ENCODE data around the gene UBAC2. TPM values are rescaled to one million over a fixed set of nuclear protein-coding genes. Genes with fewer than 3 reads are reported as not detected.
"Not testable (repeated sequence)": the region's sequence is repeated elsewhere in the genome, so short reads cannot be mapped to it uniquely, and the experiment has no call there.

The UBAC2 gene
- total RNA-seq, 4 donors from 2014 or later = 43.5 to 59.6 (median 52.0) TPM

- 65 to 71% methylated on average over 24 of the region's 24 CpGs for WGBS, 2 donors
- no peak overlapping the region for H3K4me3 ChIP-seq
- no peak overlapping the region for H3K27ac ChIP-seq
- no peak for DNase-seq (ENCODE audit: low spot score in 2 of 2)
- no peak for TF ChIP-seq CTCF (IDR thresholded peaks at IDR 0.05)
- no peak for TF ChIP-seq POLR2A (IDR thresholded peaks at IDR 0.05)
- no peak for TF ChIP-seq EP300 (IDR thresholded peaks at IDR 0.05)
- H3K27me3 ChIP-seq = no peaks in the 10 kb centered on the region
- no peaks in the 10 kb centered on the region for H3K4me1 ChIP-seq
- peaks cover 0 to 14% (median 0%) of the 10 kb centered on the region in 4 donors for H3K9me3 ChIP-seq
- no peaks in the 10 kb centered on the region for H3K36me3 ChIP-seq
Observed at GRCh38 chr13:99404005-99404755, 203.5 kb downstream of the UBAC2 start.

GRCh38 chr13:99405966-99406365, 205.3 kb downstream of the UBAC2 start:
- Histone ChIP-seq H3K27ac (peak overlapping the region in 1 of 4 donors; percentile 5), H3K4me3 (no peak overlapping the region), H3K9me3 (peaks cover 0 to 16% (median 0%) of the 10 kb centered on the region in 4 donors), H3K27me3 (no peaks in the 10 kb centered on the region), H3K4me1 (no peaks in the 10 kb centered on the region), H3K36me3 (no peaks in the 10 kb centered on the region)
- DNase-seq (ENCODE audit: low spot score in 2 of 2) = no peak
- 76 to 80% methylated on average over 15 of the region's 15 CpGs for WGBS, 2 donors
- TF ChIP-seq CTCF (IDR thresholded peaks at IDR 0.05) = no peak
- no peak for TF ChIP-seq EP300 (IDR thresholded peaks at IDR 0.05)
- TF ChIP-seq POLR2A (IDR thresholded peaks at IDR 0.05) = no peak

- DNase-seq (ENCODE audit: low spot score in 2 of 2) = peak in 1 of 2 donors; percentile 18
- H3K36me3 ChIP-seq = no peaks in the 10 kb centered on the region
- no peak overlapping the region for H3K4me3 ChIP-seq
- H3K27me3 ChIP-seq = no peaks in the 10 kb centered on the region
- H3K27ac ChIP-seq = no peak overlapping the region
- H3K4me1 ChIP-seq = no peaks in the 10 kb centered on the region
- TF ChIP-seq EP300 (IDR thresholded peaks at IDR 0.05) = peak in 1 of 2 donors; percentile 74
- TF ChIP-seq POLR2A (IDR thresholded peaks at IDR 0.05) = no peak
- H3K9me3 ChIP-seq = peaks cover 0 to 16% (median 0%) of the 10 kb centered on the region in 4 donors
- WGBS, 2 donors = 33 to 38% methylated on average over 6 of the region's 6 CpGs
Observed at GRCh38 chr13:99406799-99407201, 206.1 kb downstream of the UBAC2 start.

GRCh38 chr13:99407906-99408702, 207.4 kb downstream of the UBAC2 start:
- no peaks in the 10 kb centered on the region for H3K36me3 ChIP-seq
- peaks cover 0 to 15% (median 0%) of the 10 kb centered on the region in 4 donors for H3K9me3 ChIP-seq
- H3K27ac ChIP-seq = no peak overlapping the region
- no peak for TF ChIP-seq EP300 (IDR thresholded peaks at IDR 0.05)
- TF ChIP-seq CTCF (IDR thresholded peaks at IDR 0.05) = no peak
- TF ChIP-seq POLR2A (IDR thresholded peaks at IDR 0.05) = no peak
- DNase-seq (ENCODE audit: low spot score in 2 of 2) = no peak
- no peak overlapping the region for H3K4me3 ChIP-seq
- H3K27me3 ChIP-seq = no peaks in the 10 kb centered on the region
- no peaks in the 10 kb centered on the region for H3K4me1 ChIP-seq
- 83 to 86% methylated on average over 26 to 33 of the region's 33 CpGs for WGBS, 2 donors

- TF ChIP-seq POLR2A (IDR thresholded peaks at IDR 0.05) (no peak), CTCF (IDR thresholded peaks at IDR 0.05) (no peak), EP300 (IDR thresholded peaks at IDR 0.05) (no peak)
- WGBS, 2 donors = 93 to 95% methylated on average over 10 of the region's 10 CpGs
- H3K9me3 ChIP-seq = peaks cover 0 to 15% (median 0%) of the 10 kb centered on the region in 4 donors
Observed at GRCh38 chr13:99408703-99409000, 208.0 kb downstream of the UBAC2 start.

GRCh38 chr13:99409461-99410083, 208.9 kb downstream of the UBAC2 start:
- not testable (repeated sequence) for H3K4me3 ChIP-seq; H3K27ac ChIP-seq; H3K36me3 ChIP-seq; H3K4me1 ChIP-seq; DNase-seq (ENCODE audit: low spot score in 2 of 2); H3K27me3 ChIP-seq
- WGBS, 2 donors = 75 to 80% methylated on average over 11 of the region's 11 CpGs
- peaks cover 0 to 15% (median 0%) of the 10 kb centered on the region in 4 donors for H3K9me3 ChIP-seq

More at GRCh38 chr13:99408703-99409000, 208.0 kb downstream of the UBAC2 start:
- DNase-seq (ENCODE audit: low spot score in 2 of 2) = no peak
- Histone ChIP-seq H3K4me3 (no peak overlapping the region), H3K4me1 (no peaks in the 10 kb centered on the region), H3K36me3 (no peaks in the 10 kb centered on the region), H3K27me3 (no peaks in the 10 kb centered on the region), H3K27ac (no peak overlapping the region)

- H3K9me3 ChIP-seq = peaks cover 0 to 15% (median 0%) of the 10 kb centered on the region in 4 donors
- not testable (repeated sequence) for H3K4me1 ChIP-seq; H3K36me3 ChIP-seq; DNase-seq (ENCODE audit: low spot score in 2 of 2); H3K4me3 ChIP-seq; H3K27ac ChIP-seq; H3K27me3 ChIP-seq
- 87 to 92% methylated on average over 12 to 13 of the region's 13 CpGs for WGBS, 2 donors
Observed at GRCh38 chr13:99410646-99411475, 210.2 kb downstream of the UBAC2 start.

Data from tibial nerve (tissue), 4 donors.